ENCODE results near the gene TBC1D22A.

The TBC1D22A gene

GRCh38 chr22:47160141-47160541 is 397.7 kb downstream of the TBC1D22A start:
- no peaks in the 10 kb centered on the region for H3K9me3 ChIP-seq (replicated peaks; ENCODE audit: insufficient read depth, low read length)
- no peak overlapping the region for H2AFZ ChIP-seq (ENCODE audit: low read length)
- no peak overlapping the region for H3K9ac ChIP-seq (ENCODE audit: low read length)
- no peaks in the 10 kb centered on the region for H3K36me3 ChIP-seq (replicated peaks; ENCODE audit: insufficient read depth, low read length)
- no peak overlapping the region for H3K4me3 ChIP-seq (ENCODE audit: low read length)
- H3K4me2 ChIP-seq (ENCODE audit: low read depth, low read length): no peak overlapping the region
- TF ChIP-seq CTCF (IDR thresholded peaks at IDR 0.05; ENCODE audit: low read length): no peak
- no peak for TF ChIP-seq EZH2 (optimal IDR thresholded peaks at IDR 0.05; ENCODE audit: low read depth, low read length)
- no peak for TF ChIP-seq EZH2phosphoT487 (IDR thresholded peaks at IDR 0.05; ENCODE audit: low read length)
- no peaks in the 10 kb centered on the region for H4K20me1 ChIP-seq (ENCODE audit: insufficient read depth, low read length)
- H3K27me3 ChIP-seq (replicated peaks; ENCODE audit: insufficient read depth, low read length): no peaks in the 10 kb centered on the region
- no peak overlapping the region for H3K27ac ChIP-seq (ENCODE audit: low read length)
- no peak for DNase-seq
- no peaks in the 10 kb centered on the region for H3F3A ChIP-seq (ENCODE audit: insufficient read depth, low read length)
- no peaks in the 10 kb centered on the region for H3K4me1 ChIP-seq (ENCODE audit: low read length)
- H3K9me2 ChIP-seq (replicated peaks; ENCODE audit: insufficient read depth, low read length): no peaks in the 10 kb centered on the region
- H3K79me2 ChIP-seq (ENCODE audit: low read length): no peaks in the 10 kb centered on the region

- Histone ChIP-seq H3K27me3 (replicated peaks; ENCODE audit: insufficient read depth, low read length) (no peaks in the 10 kb centered on the region), H3K4me3 (ENCODE audit: low read length) (no peak overlapping the region), H3K4me2 (ENCODE audit: low read depth, low read length) (no peak overlapping the region), H3F3A (ENCODE audit: insufficient read depth, low read length) (no peaks in the 10 kb centered on the region), H2AFZ (ENCODE audit: low read length) (no peak overlapping the region), H3K9ac (ENCODE audit: low read length) (no peak overlapping the region), H3K79me2 (ENCODE audit: low read length) (no peaks in the 10 kb centered on the region), H4K20me1 (ENCODE audit: insufficient read depth, low read length) (no peaks in the 10 kb centered on the region), H3K36me3 (replicated peaks; ENCODE audit: insufficient read depth, low read length) (no peaks in the 10 kb centered on the region), H3K9me2 (replicated peaks; ENCODE audit: insufficient read depth, low read length) (no peaks in the 10 kb centered on the region), H3K9me3 (replicated peaks; ENCODE audit: insufficient read depth, low read length) (no peaks in the 10 kb centered on the region), H3K4me1 (ENCODE audit: low read length) (no peaks in the 10 kb centered on the region), H3K27ac (ENCODE audit: low read length) (no peak overlapping the region)
- DNase-seq: no peak
- TF ChIP-seq EZH2 (optimal IDR thresholded peaks at IDR 0.05; ENCODE audit: low read depth, low read length) (no peak), CTCF (IDR thresholded peaks at IDR 0.05; ENCODE audit: low read length) (no peak)
Measured at GRCh38 chr22:47160781-47161520, 398.5 kb downstream of the TBC1D22A start.

GRCh38 chr22:47161631-47162030 is 399.2 kb downstream of the TBC1D22A start:
- no peaks in the 10 kb centered on the region for H3K79me2 ChIP-seq (ENCODE audit: low read length)
- no peaks in the 10 kb centered on the region for H3K27me3 ChIP-seq (replicated peaks; ENCODE audit: insufficient read depth, low read length)
- H3K9me3 ChIP-seq (replicated peaks; ENCODE audit: insufficient read depth, low read length): no peaks in the 10 kb centered on the region
- H2AFZ ChIP-seq (ENCODE audit: low read length): no peak overlapping the region
- H3K4me1 ChIP-seq (ENCODE audit: low read length): no peaks in the 10 kb centered on the region
- no peak for DNase-seq
- H3K27ac ChIP-seq (ENCODE audit: low read length): no peak overlapping the region
- no peak overlapping the region for H3K4me2 ChIP-seq (ENCODE audit: low read depth, low read length)
- no peaks in the 10 kb centered on the region for H3F3A ChIP-seq (ENCODE audit: insufficient read depth, low read length)
- H3K9me2 ChIP-seq (replicated peaks; ENCODE audit: insufficient read depth, low read length): no peaks in the 10 kb centered on the region
- no peaks in the 10 kb centered on the region for H3K36me3 ChIP-seq (replicated peaks; ENCODE audit: insufficient read depth, low read length)
- no peak overlapping the region for H3K4me3 ChIP-seq (ENCODE audit: low read length)
- H3K9ac ChIP-seq (ENCODE audit: low read length): no peak overlapping the region
- TF ChIP-seq CTCF (IDR thresholded peaks at IDR 0.05; ENCODE audit: low read length): no peak
- no peak for TF ChIP-seq EZH2 (optimal IDR thresholded peaks at IDR 0.05; ENCODE audit: low read depth, low read length)
- no peak for TF ChIP-seq EZH2phosphoT487 (IDR thresholded peaks at IDR 0.05; ENCODE audit: low read length)
- H4K20me1 ChIP-seq (ENCODE audit: insufficient read depth, low read length): no peaks in the 10 kb centered on the region
